Activated T-cell treated with anti-CD3 and anti-CD28 coated beads for 48 hours (primary cell): ENCODE results near the gene BLMH.
A peak's percentile ranks its signal among the peaks of the same experiment; 100 is the strongest.

Source experiments
- DNase-seq: peaks from one replicate; pipeline ENCODE4 v3.0.0-alpha.2; 2020; ENCODE audit warnings: low read depth

Gene BLMH

GRCh38 chr17:30304778-30305177 is 13.0 kb upstream of the BLMH start:
- no peak for DNase-seq

GRCh38 chr17:30302241-30302640 is 10.5 kb upstream of the BLMH start:
- DNase-seq, result no peak

DNA sequence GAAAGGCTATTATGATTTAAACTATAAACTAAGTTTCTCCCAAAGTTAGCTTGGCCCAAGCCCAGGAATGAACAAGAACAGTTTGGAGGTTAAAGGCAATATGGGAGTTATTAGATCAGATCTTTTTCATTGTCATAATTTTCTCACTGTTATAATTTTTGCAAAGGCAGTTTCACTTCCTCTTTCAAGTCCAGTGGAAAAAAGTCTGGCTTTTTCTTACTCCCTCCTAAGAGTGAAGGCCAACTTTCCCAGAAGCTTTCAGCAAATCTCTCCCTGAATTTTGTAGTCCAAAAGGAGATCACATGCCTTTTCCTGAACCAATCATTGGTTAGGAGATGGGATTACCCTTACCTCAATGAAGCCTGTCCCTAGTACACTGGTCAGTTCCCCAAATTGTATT is 9.1 kb upstream of the BLMH start:
- DNase-seq, result no peak

- no peak for DNase-seq
Measured at GRCh38 chr17:30299000-30299399, 7.3 kb upstream of the BLMH start.

DNA sequence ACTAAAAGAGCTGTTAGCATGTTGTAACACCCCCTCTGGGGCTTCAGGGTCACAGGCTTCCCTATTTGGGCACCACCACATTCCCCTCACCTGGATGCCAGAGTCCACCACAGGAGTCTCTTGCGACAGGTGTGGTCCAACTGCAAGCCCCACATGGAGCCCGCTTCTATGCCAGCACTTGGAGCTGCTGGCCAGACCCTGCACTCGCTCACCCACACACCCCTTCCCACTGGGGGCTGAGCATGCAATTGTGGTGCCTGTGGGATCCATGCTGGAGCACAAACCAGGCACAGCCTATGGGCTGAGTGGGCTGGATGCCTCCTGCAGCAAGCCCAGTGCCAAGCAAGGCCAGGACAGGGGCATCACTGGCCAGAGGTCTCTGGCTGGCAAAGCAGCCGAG is 6.0 kb upstream of the BLMH start:
- DNase-seq, result no peak

DNA sequence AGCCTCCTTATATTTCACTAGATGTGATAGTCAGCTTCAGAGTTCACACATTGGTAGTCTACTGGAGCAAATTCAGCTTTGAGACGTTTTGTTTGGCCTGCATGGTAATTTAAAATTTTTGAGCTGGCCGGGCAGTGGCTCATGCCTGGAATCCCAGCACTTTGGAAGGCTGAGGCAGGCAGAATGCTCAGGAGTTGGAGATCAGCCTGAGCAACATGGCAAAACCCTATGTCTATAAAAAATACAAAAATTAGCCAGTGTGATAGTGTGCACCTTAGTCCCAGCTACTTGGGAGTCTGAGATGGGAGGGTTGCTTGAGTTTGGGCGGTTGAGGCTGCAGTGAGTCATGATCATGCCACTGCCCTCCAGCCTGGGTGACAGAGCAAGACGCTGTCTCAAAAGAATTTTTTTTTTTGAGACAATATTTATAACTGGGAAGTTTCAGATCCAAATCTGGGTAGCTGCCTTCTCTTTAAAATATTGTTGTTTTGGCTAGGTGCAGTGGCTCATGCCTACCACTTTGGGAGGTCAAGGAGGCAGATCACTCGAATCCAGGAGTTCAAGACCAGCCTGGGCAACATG is 4.8 kb upstream of the BLMH start:
- DNase-seq, result no peak

DNA sequence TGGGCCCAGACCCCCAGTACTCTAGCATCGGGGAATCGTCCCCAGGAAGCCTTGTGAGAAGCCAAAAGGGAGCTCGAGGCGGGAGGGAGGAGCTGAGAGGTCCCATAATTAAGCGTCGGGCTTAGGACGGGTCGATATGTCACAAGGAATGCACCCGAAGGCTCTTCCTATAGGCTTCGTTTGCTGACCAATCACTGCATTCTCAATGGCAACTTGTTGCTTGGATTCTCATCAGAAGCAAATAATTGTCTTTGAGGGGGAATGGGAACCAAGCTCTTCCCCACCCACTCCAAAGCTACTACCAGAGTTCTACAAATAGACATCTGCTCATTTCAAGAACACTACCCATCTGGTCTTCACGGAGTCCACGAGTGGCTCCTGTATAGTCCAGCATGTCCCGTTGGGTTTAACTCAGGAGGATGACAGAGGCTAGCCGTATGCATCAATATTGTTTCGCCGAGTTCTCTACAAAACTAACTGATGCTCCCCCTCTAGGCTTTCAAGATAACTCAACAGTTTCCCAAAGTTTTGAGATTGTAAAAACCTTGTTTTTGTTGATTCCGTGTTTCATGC is 628 bp upstream of the BLMH start:
- DNase-seq, result no peak

DNA sequence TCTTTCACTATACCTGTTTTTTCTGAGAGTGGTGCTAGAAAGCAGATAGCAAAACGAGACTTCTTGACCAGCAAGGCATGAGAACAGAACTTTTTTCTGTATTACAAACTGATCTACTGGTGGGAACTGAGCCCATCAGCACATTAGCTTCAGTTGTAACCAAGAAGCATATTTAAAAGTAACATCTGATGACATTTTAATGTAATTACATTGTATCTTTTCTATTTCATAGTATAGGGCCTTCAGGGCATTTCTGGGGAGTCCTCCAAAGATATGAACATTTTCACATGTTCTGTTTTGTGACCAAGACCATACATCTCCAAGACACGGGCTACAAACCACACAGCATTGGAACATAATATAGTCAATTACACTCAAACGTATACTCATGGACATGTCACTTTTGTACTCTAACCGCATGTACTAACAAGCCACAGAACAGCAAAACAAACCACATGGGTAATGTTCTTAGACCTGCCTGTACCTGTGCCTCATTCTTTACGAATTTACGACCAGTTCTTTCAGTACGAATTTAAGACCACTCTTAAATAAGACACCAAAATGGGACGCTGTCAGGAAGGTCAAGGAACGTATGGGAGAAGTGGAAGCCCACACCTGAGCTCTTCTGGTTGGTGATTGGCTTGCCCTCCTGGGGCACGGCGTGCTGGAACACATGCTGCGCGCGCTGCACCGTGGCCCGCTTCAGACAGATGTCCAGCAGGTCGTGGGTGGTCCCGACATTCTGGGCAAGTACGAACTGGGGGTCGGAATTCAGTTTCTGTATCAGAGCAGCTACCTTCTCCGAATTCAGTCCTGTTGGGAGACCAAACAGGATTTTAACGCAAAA is 825 bp downstream of the BLMH start:
- peak; percentile 26 for DNase-seq

DNA sequence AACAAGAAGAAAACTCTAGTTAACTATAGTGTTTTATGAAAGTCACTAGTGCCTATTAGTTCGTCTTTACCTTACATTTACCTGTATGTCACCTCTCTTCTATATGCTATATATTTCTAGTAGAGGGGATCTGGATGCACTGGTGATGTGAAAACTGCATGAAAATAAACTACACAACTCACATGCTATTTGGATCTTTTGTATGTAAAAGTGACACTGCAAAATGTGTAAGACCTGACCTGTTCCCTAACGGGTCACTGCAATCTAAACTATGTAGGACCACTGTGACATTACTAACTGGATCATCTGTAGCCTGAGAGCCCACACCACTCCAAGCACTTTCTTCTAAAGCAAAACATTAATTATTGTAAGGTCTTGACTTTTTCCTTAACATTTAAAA is 1.7 kb downstream of the BLMH start:
- DNase-seq, result no peak

GRCh38 chr17:30279156-30279555 is 12.6 kb downstream of the BLMH start:
- DNase-seq, result no peak

DNA sequence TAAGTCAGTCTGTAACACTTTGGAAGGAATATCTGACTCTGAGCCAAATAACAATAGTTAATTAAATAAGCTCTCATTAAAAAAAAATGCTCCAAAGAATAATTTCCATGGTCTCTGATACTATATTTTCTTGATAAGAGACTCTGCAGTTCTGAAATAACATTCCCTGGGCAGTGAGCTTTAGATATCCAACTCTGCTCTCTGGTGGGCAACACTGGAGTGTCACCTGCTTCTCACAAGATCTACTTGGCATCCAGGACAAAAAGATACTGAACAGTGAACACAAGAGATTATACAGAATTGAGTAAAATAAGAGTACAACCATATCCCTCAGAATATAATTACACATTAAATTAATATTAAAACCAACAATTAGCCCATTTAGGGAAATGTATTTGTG is 13.7 kb downstream of the BLMH start:
- no peak for DNase-seq

DNA sequence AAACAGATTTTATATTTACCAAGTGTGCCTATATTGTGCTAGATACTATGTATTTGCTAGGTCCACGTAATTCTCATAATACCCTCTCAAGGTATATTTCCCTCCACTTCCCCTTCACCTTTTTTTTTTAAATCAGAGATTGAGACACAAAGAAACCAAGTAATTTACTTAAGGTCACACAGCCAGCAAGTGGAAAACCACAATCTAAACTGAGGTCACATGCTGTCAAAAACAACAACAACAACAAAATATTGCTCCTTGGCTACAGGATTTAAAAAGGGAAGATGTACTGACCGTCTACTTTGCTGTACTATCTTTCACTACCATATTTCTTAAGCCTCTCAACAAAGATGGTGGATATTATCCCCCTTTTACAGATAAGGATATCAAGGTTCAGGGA is 15.8 kb downstream of the BLMH start:
- no peak for DNase-seq

- no peak for DNase-seq
Measured at GRCh38 chr17:30274887-30275286, 16.9 kb downstream of the BLMH start.

- DNase-seq, result no peak
Measured at GRCh38 chr17:30273373-30273772, 18.4 kb downstream of the BLMH start.

- DNase-seq, result no peak
Measured at GRCh38 chr17:30271102-30271501, 20.6 kb downstream of the BLMH start.

DNA sequence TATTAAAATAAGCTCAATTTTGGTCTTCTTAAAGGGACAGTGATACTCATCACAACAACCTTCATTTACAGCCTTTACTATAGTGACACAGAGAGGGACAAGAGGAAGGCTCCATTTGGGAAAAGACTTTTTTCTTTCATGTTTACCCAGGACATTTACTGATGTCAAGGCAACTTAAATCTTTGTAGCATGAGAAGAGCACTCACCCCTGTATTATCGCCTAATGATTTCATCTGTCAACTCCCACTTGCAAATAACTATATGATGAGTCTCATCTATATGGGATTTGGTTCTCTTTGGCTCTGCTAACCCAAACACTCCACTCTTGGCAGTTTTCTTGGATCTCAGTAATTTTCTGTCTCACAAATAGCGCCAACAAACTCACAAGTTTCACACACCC is 24.1 kb downstream of the BLMH start:
- DNase-seq, result no peak

DNA sequence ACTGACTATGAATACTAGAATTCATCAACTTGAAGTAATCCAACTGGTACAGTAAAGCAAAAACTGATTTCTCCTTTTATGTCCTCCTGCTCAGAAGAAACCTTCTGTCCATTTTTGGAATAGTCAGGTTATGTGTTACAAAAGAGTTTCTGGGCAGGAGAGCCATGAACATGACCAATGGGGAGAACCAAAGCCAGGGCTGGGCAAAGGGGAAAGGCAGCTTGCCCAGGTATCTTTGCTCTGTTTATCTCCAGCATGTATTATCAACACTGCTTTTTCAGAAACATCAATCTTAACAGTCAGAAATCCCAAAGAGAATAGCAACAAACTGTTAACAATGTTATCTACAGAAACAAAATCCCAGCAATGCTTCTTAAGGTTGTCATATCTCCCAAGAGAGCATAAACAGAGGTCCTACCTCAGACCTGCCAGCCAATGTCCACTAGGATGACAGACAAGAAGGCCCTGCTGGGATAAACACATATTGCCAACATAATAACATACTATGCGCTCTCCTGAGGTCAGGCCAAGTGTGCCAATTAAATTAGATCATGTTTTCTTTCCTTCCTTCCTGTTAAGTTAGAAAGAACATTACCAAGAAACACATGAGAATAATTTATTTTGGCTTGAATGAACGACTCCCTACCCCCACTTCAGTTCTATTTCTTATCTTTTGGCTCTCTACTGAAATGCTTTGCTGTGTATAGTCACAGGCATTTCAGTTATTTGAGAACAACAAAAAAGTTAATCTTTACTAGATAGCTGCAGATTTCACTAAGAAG is 28.0 kb downstream of the BLMH start:
- DNase-seq, result no peak

DNA sequence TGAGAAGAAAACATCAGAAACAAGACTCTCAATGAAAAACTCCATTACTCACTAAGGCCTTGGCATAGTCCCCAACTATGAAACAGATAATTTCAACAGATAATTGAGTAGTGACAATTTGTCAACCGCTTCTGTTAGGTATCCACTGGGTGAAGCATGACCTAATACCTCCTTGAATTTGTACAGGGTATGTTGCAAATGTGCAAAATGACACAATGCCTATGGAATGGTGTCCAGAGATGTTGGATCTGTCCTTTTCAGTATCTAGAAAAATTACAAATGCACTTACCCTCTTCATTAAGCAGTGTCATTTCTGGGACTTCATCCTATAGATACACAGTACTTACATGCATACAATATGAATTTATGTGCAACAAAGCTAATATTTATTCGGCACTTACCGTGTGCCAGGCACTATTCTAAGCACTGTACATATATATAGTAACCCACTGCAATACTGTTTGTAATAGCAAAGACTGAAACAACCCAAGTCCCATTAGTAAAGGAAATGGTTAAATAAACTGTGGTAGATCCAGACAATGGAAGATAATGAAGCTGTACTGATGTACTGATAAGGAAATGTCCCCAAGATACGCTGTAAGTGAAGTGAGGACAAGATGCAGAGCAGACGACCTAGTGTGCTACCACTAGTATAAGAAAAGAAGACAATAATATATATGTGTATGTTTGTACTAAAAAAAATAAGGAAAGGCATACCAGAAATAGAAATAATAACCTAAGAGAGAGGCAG is 34.8 kb downstream of the BLMH start:
- no peak for DNase-seq

GRCh38 chr17:30254150-30254549 is 37.6 kb downstream of the BLMH start:
- DNase-seq, result no peak

- no peak for DNase-seq
Measured at GRCh38 chr17:30253312-30253711, 38.4 kb downstream of the BLMH start.

GRCh38 chr17:30251931-30252330 is 39.8 kb downstream of the BLMH start:
- no peak for DNase-seq

GRCh38 chr17:30249460-30249859 is 42.3 kb downstream of the BLMH start:
- DNase-seq, result no peak
